GM23338 (cell line): ENCODE data around the gene ZNF512. TPM values are rescaled to one million over a fixed set of nuclear protein-coding genes. Genes with fewer than 3 reads are reported as not detected.

ENCODE experiments used
- ATAC-seq: fragments of 200-7000 bp; cut with Tn5 transposase; 3 replicates; pipeline ENCODE4 v1.9.1; 2020
- DNase-seq: peaks from one replicate; pipeline ENCODE4 v3.0.0-alpha.2; 2015; ENCODE audit warnings: low spot score
- H2AFZ ChIP-seq: fragments of 200-600 bp; sonication (generic); 2 replicates; pipeline ENCODE4 v1.8.0; 2016; ENCODE audit warnings: antibody characterized with exemption, mild to moderate bottlenecking, moderate library complexity
- H3F3A ChIP-seq: fragments of 200-600 bp; sonication (generic); replicated peaks from 2 replicates; pipeline ENCODE4 v1.8.0; 2017; ENCODE audit warnings: antibody characterized with exemption, mixed run types, low read depth
- H3K27ac ChIP-seq: fragments of 200-600 bp; sonication (generic); 2 replicates; pipeline ENCODE4 v1.6.1; 2016; ENCODE audit warnings: low read depth
- H3K27me3 ChIP-seq: fragments of 200-600 bp; sonication (generic); 2 replicates; pipeline ENCODE4 v1.8.0; 2016; ENCODE audit warnings: mild to moderate bottlenecking, mixed run types, moderate library complexity; ENCODE audit not compliant: insufficient read depth
- H3K36me3 ChIP-seq: fragments of 200-600 bp; sonication (generic); 2 replicates; pipeline ENCODE4 v1.8.0; 2016; ENCODE audit warnings: mild to moderate bottlenecking; ENCODE audit not compliant: insufficient read depth
- H3K4me1 ChIP-seq: fragments of 200-600 bp; sonication (generic); 2 replicates; pipeline ENCODE4 v1.8.0; 2016; ENCODE audit warnings: mild to moderate bottlenecking, moderate library complexity; ENCODE audit not compliant: insufficient read depth
- H3K4me2 ChIP-seq: fragments of 200-600 bp; sonication (generic); 2 replicates; pipeline ENCODE4 v1.7.1; 2017; ENCODE audit warnings: mixed run types
- H3K4me3 ChIP-seq: fragments of 200-600 bp; sonication (generic); 2 replicates; pipeline ENCODE4 v1.6.1; 2016; ENCODE audit warnings: mixed run types
- H3K79me2 ChIP-seq: fragments of 200-600 bp; sonication (generic); replicated peaks from 2 replicates; pipeline ENCODE4 v1.8.0; 2017; ENCODE audit warnings: mild to moderate bottlenecking; ENCODE audit not compliant: insufficient read depth
- H3K9me2 ChIP-seq: fragments of 200-600 bp; sonication (generic); 2 replicates; pipeline ENCODE4 v1.8.0; 2017; ENCODE audit not compliant: insufficient read depth
- H4K20me1 ChIP-seq: fragments of 200-600 bp; sonication (generic); replicated peaks from 2 replicates; pipeline ENCODE4 v1.8.0; 2017; ENCODE audit warnings: mild to moderate bottlenecking; ENCODE audit not compliant: insufficient read depth
- H3K27ac Mint-ChIP-seq: 2 replicates; pipeline ENCODE4 v1.8.0; 2020; ENCODE audit warnings: inconsistent platforms, mild to moderate bottlenecking, moderate library complexity, mixed read lengths
- H3K27me3 Mint-ChIP-seq: 3 replicates; pipeline ENCODE4 v1.8.0; 2022; ENCODE audit warnings: low read depth, mild to moderate bottlenecking, moderate library complexity, mixed read lengths, inconsistent platforms; ENCODE audit not compliant: insufficient read depth, poor library complexity
- H3K36me3 Mint-ChIP-seq: 3 replicates; pipeline ENCODE4 v1.8.0; 2021; ENCODE audit warnings: low read depth, mild to moderate bottlenecking, inconsistent platforms, moderate library complexity, mixed read lengths
- H3K4me1 Mint-ChIP-seq: 3 replicates; pipeline ENCODE4 v1.8.0; 2020; ENCODE audit warnings: mild to moderate bottlenecking, inconsistent platforms, mixed read lengths
- H3K4me3 Mint-ChIP-seq: 3 replicates; pipeline ENCODE4 v1.8.0; 2021; ENCODE audit warnings: moderate library complexity, mild to moderate bottlenecking, inconsistent platforms, mixed read lengths
- H3K9me3 Mint-ChIP-seq: 3 replicates; pipeline ENCODE4 v1.8.0; 2020; ENCODE audit warnings: moderate library complexity, mild to moderate bottlenecking, inconsistent platforms, mixed read lengths
- CREB1 ChIP-seq: fragments of 250-450 bp; sonication (Bioruptor Pico); IDR thresholded peaks from 2 replicates; pipeline ENCODE4 v1.5.0; 2020; ENCODE audit warnings: low read depth, mild to moderate bottlenecking, moderate library complexity
- ETS1 ChIP-seq: IDR thresholded peaks from 2 replicates; pipeline ENCODE4 v1.6.1; 2016; ENCODE audit warnings: antibody characterized with exemption
- EZH2 ChIP-seq: fragments of 200-600 bp; sonication (generic); IDR thresholded peaks from one replicate; pipeline ENCODE4 v1.8.0; 2017; ENCODE audit warnings: antibody characterized with exemption, mild to moderate bottlenecking, low read depth; ENCODE audit not compliant: unreplicated experiment
- EZH2phosphoT487 ChIP-seq: fragments of 200-600 bp; sonication (generic); IDR thresholded peaks from one replicate; pipeline ENCODE4 v1.8.1; 2018; ENCODE audit warnings: antibody characterized with exemption; ENCODE audit not compliant: unreplicated experiment
- JUNB ChIP-seq: IDR thresholded peaks from one replicate; pipeline ENCODE4 v1.6.1; 2016; ENCODE audit warnings: antibody characterized with exemption; ENCODE audit not compliant: unreplicated experiment
- NANOG ChIP-seq: IDR thresholded peaks from 2 replicates; pipeline ENCODE4 v1.6.1; 2016; ENCODE audit warnings: antibody characterized with exemption, borderline replicate concordance
- POLR2AphosphoS5 ChIP-seq: IDR thresholded peaks from 2 replicates; pipeline ENCODE4 v1.6.1; 2016; ENCODE audit warnings: antibody characterized with exemption, low read depth
- REST ChIP-seq: IDR thresholded peaks from one replicate; pipeline ENCODE4 v1.6.1; 2018; ENCODE audit warnings: antibody characterized with exemption; ENCODE audit not compliant: unreplicated experiment
- STAT1 ChIP-seq: IDR thresholded peaks from one replicate; pipeline ENCODE4 v1.6.1; 2016; ENCODE audit warnings: antibody characterized with exemption; ENCODE audit not compliant: unreplicated experiment
- ZNF114 ChIP-seq: fragments of 250-450 bp; sonication (Bioruptor Pico); IDR thresholded peaks from 2 replicates; pipeline ENCODE4 v1.5.0; 2020; ENCODE audit warnings: mild to moderate bottlenecking, moderate library complexity
- ZNF331 ChIP-seq: fragments of 250-450 bp; sonication (Bioruptor Pico); IDR thresholded peaks from 2 replicates; pipeline ENCODE4 v1.5.0; 2020; ENCODE audit warnings: low read depth, mild to moderate bottlenecking, moderate library complexity
- ZNF462 ChIP-seq: fragments of 250-450 bp; sonication (Bioruptor Pico); IDR thresholded peaks from 2 replicates; pipeline ENCODE4 v1.5.0; 2020; ENCODE audit warnings: mild to moderate bottlenecking, moderate library complexity
- polyA plus RNA-seq: library from polyadenylated mRNA; unstranded; fragments of >200 nt; fragmentation: Nextera tagmentation; extraction: Ambion mirVana; gene quantifications from 2 replicates; pipeline ENCODE4 v1.2.1, GENCODE V29; 2016
- total RNA-seq: library from RNA; depleted of rRNA; stranded (reverse); fragments of >200 nt; shearing (Covaris generic); gene quantifications from 2 replicates; pipeline ENCODE4 v1.2.3, GENCODE V29; 2014
- TF ChIP-seq, protein P1 (sequence below), 2 experiments: fragments of 200-600 bp in 1 of 2; sonication (generic) in 1 of 2; conservative IDR thresholded peaks; 2 replicates each; pipeline versions ENCODE4 v1.5.1 to v1.6.1; 2016 to 2017; ENCODE audit warnings: antibody characterized with exemption in 2 of 2, low read depth in 2 of 2, mild to moderate bottlenecking in 2 of 2, moderate library complexity in 1 of 2

The ZNF512 gene
- total and polyA plus RNA-seq, 2 experiments from 2014 or later = 26.0 to 38.4 TPM

DNA sequence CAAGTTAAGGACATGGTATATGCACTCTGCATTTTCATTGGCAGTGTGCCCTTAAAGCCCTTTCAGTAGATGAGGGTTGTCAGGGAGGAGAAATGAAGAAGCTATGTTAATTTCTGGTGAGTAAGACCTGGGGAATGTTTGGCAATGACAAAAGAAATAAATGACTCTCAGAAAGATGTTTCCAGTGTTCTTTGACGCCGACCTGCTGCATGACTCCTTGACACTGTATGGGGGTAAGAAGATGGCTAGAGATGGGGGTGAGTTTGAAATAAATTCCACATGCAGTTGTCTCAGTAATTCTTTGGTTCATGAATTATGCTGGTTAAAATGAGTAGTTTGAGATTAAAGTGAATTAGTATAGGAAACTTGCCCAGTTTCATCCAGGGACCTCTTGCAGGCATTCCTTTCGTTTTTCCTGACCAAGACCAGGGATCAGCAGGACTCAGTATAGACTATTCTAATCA, 40.1 kb downstream of the ZNF512 start:
- Histone ChIP-seq H3K79me2 (no peaks in the 10 kb centered on the region), H3K9me2 (no peaks in the 10 kb centered on the region), H3K4me3 (no peak overlapping the region), H3K27me3 (no peaks in the 10 kb centered on the region), H3K27ac (no peak overlapping the region), H3F3A (no peaks in the 10 kb centered on the region; the same call in 1 of the 2 replicates), H3K4me1 (peaks cover 8% of the 10 kb centered on the region), H3K4me2 (no peak overlapping the region), H2AFZ (no peak overlapping the region), H3K36me3 (peaks cover 8% of the 10 kb centered on the region; the same call in 1 of the 2 replicates), H4K20me1 (0 out of 2 replicates have a peak, but pooled peaks cover 5% of the 10 kb centered on the region)
- peaks cover 1% of the 10 kb centered on the region for H3K27me3 Mint-ChIP-seq
- no peak for TF ChIP-seq NANOG
- no peak for TF ChIP-seq REST
- TF ChIP-seq JUNB = no peak
- no peak for TF ChIP-seq ZNF331 (CRISPR knock-in tag)
- TF ChIP-seq ZNF114 (CRISPR knock-in tag) = no peak
- TF ChIP-seq ZNF462 (CRISPR knock-in tag) = no peak
- TF ChIP-seq EZH2 = no peak
- TF ChIP-seq EZH2phosphoT487 = no peak
- TF ChIP-seq, protein P1, sequence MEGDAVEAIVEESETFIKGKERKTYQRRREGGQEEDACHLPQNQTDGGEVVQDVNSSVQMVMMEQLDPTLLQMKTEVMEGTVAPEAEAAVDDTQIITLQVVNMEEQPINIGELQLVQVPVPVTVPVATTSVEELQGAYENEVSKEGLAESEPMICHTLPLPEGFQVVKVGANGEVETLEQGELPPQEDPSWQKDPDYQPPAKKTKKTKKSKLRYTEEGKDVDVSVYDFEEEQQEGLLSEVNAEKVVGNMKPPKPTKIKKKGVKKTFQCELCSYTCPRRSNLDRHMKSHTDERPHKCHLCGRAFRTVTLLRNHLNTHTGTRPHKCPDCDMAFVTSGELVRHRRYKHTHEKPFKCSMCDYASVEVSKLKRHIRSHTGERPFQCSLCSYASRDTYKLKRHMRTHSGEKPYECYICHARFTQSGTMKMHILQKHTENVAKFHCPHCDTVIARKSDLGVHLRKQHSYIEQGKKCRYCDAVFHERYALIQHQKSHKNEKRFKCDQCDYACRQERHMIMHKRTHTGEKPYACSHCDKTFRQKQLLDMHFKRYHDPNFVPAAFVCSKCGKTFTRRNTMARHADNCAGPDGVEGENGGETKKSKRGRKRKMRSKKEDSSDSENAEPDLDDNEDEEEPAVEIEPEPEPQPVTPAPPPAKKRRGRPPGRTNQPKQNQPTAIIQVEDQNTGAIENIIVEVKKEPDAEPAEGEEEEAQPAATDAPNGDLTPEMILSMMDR (conservative IDR thresholded peaks at IDR 0.05; ENCODE audit: low read depth in 2 of 2) = no peak
- no peak for TF ChIP-seq CREB1 (CRISPR knock-in tag)
- TF ChIP-seq STAT1 = no peak
- no peak for TF ChIP-seq ETS1
- TF ChIP-seq POLR2AphosphoS5 = no peak
- no peak overlapping the region for H3K4me3 Mint-ChIP-seq
- no peaks in the 10 kb centered on the region; the same call in 2 of the 3 replicates for H3K9me3 Mint-ChIP-seq
- peak; percentile 42; the same call in 1 of the 3 replicates for ATAC-seq
- peak; percentile 51 for DNase-seq
- H3K36me3 Mint-ChIP-seq = peaks cover 31% of the 10 kb centered on the region
- H3K4me1 Mint-ChIP-seq = peaks cover 10% of the 10 kb centered on the region; the same call in 2 of the 3 replicates
- H3K27ac Mint-ChIP-seq = peak overlapping the region; percentile 13
